ENCODE data around the gene CCDC27.

CCDC27 gene

GRCh38 chr1:3780901-3781300, 28.7 kb downstream of the CCDC27 start:
- DNase-seq (ENCODE audit: low read depth): no peak
- H3K4me3 ChIP-seq (ENCODE audit: low read depth, low read length): no peak overlapping the region
- TF ChIP-seq, protein P1, sequence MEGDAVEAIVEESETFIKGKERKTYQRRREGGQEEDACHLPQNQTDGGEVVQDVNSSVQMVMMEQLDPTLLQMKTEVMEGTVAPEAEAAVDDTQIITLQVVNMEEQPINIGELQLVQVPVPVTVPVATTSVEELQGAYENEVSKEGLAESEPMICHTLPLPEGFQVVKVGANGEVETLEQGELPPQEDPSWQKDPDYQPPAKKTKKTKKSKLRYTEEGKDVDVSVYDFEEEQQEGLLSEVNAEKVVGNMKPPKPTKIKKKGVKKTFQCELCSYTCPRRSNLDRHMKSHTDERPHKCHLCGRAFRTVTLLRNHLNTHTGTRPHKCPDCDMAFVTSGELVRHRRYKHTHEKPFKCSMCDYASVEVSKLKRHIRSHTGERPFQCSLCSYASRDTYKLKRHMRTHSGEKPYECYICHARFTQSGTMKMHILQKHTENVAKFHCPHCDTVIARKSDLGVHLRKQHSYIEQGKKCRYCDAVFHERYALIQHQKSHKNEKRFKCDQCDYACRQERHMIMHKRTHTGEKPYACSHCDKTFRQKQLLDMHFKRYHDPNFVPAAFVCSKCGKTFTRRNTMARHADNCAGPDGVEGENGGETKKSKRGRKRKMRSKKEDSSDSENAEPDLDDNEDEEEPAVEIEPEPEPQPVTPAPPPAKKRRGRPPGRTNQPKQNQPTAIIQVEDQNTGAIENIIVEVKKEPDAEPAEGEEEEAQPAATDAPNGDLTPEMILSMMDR (conservative IDR thresholded peaks at IDR 0.05; ENCODE audit: low read depth, low read length): no peak

- TF ChIP-seq, protein P1 (conservative IDR thresholded peaks at IDR 0.05; ENCODE audit: low read depth, low read length): no peak
- H3K4me3 ChIP-seq (ENCODE audit: low read depth, low read length): no peak overlapping the region
- no peak for DNase-seq (ENCODE audit: low read depth)
Measured at GRCh38 chr1:3783651-3784474, 31.6 kb downstream of the CCDC27 start.

DNA sequence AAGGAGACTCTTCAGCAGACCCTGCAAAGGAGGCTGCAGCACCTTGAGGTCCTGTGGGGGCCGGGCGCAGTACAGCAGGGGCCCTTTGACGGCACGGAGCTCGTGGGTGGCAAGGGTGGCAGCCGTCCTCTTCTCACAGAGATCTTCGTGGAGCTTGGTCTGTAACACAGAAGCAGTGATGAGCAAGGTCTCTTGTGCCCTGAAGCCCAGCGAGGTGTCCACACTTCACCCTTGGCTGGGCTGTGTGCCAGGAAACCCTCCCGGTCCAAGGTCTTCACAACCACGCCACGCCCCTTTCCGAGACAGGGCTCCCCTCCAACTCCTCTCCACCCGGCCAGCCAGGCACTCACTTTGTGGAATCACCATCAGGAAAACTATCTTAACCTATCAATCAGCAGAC, 32.8 kb downstream of the CCDC27 start:
- H3K4me3 ChIP-seq (ENCODE audit: low read depth, low read length): no peak overlapping the region
- no peak for DNase-seq (ENCODE audit: low read depth)
- TF ChIP-seq, protein P1 (conservative IDR thresholded peaks at IDR 0.05; ENCODE audit: low read depth, low read length): no peak

GRCh38 chr1:3785456-3786157, 33.4 kb downstream of the CCDC27 start:
- H3K4me3 ChIP-seq (ENCODE audit: low read depth, low read length): no peak overlapping the region
- peak; percentile 20 for DNase-seq (ENCODE audit: low read depth)
- TF ChIP-seq, protein P1 (conservative IDR thresholded peaks at IDR 0.05; ENCODE audit: low read depth, low read length): peak; percentile 47

GRCh38 chr1:3786468-3787348, 34.5 kb downstream of the CCDC27 start:
- TF ChIP-seq, protein P1 (conservative IDR thresholded peaks at IDR 0.05; ENCODE audit: low read depth, low read length): no peak
- DNase-seq (ENCODE audit: low read depth): no peak
- no peak overlapping the region for H3K4me3 ChIP-seq (ENCODE audit: low read depth, low read length)

DNA sequence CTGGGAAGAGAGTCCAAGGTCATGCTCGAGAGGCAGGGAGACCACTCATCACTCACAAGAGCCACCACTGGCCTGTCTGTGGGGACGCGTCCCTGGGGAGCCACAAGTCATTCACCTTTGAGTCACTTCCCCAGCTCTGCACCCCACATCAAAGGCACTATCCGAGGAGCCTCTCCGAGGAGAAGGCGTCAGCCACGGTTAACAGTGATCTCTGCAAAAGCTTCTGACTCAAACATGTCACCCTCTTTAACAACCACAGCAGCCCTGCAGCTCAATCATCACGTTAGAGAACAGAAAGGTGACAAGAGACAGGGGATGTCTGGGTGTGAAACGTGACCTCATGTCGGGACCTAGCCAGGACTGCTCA, 35.1 kb downstream of the CCDC27 start:
- DNase-seq (ENCODE audit: low read depth): no peak
- TF ChIP-seq, protein P1 (conservative IDR thresholded peaks at IDR 0.05; ENCODE audit: low read depth, low read length): no peak

More for the DNA sequence above, 35.1 kb downstream of the CCDC27 start:
- H3K4me3 ChIP-seq (ENCODE audit: low read depth, low read length): no peak overlapping the region

All from choroid plexus epithelial cell (primary cell).